Measurements from ENCODE around the gene RELCH.

GRCh38 chr18:62144338-62144737, 42.7 kb upstream of the RELCH start:
- TF ChIP-seq, protein P1, sequence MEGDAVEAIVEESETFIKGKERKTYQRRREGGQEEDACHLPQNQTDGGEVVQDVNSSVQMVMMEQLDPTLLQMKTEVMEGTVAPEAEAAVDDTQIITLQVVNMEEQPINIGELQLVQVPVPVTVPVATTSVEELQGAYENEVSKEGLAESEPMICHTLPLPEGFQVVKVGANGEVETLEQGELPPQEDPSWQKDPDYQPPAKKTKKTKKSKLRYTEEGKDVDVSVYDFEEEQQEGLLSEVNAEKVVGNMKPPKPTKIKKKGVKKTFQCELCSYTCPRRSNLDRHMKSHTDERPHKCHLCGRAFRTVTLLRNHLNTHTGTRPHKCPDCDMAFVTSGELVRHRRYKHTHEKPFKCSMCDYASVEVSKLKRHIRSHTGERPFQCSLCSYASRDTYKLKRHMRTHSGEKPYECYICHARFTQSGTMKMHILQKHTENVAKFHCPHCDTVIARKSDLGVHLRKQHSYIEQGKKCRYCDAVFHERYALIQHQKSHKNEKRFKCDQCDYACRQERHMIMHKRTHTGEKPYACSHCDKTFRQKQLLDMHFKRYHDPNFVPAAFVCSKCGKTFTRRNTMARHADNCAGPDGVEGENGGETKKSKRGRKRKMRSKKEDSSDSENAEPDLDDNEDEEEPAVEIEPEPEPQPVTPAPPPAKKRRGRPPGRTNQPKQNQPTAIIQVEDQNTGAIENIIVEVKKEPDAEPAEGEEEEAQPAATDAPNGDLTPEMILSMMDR (IDR thresholded peaks at IDR 0.05) = no peak
- TF ChIP-seq POLR2A (IDR thresholded peaks at IDR 0.05) (no peak), EP300 (IDR thresholded peaks at IDR 0.05; ENCODE audit: low read depth) (no peak), POLR2AphosphoS5 (IDR thresholded peaks at IDR 0.05) (no peak)
